Fibroblast of villous mesenchyme (primary cell): ENCODE results near the gene ANO6. TPM values are rescaled to one million over a fixed set of nuclear protein-coding genes. Genes with fewer than 3 reads are reported as not detected.

Experiments used
- DNase-seq: peaks from one replicate; pipeline ENCODE4 v3.0.0-alpha.2; 2010; ENCODE audit warnings: low read depth
- H3K4me3 ChIP-seq: 2 replicates; pipeline ENCODE4 v1.5.1; 2011; ENCODE audit warnings: low read depth, mild to moderate bottlenecking, low read length
- CTCF ChIP-seq: IDR thresholded peaks from 2 replicates; pipeline ENCODE4 v1.5.1; 2012; ENCODE audit warnings: low read depth, mild to moderate bottlenecking, low read length; ENCODE audit not compliant: insufficient read depth
- total RNA-seq: library from RNA; depleted of rRNA; stranded (reverse); fragments of >200 nt; gene quantifications from 2 replicates; pipeline ENCODE4 v1.2.3, GENCODE V29; 2012

The ANO6 gene
- total RNA-seq, 1 donor: 91.5 TPM

GRCh38 chr12:45339035-45339434, 123.1 kb downstream of the ANO6 start:
- no peak for TF ChIP-seq CTCF
- no peak for DNase-seq
- no peak overlapping the region for H3K4me3 ChIP-seq

- no peak overlapping the region for H3K4me3 ChIP-seq
- TF ChIP-seq CTCF: no peak
- DNase-seq: no peak
Measured at GRCh38 chr12:45342171-45342570, 126.3 kb downstream of the ANO6 start.

GRCh38 chr12:45342848-45343247, 127.0 kb downstream of the ANO6 start:
- no peak for DNase-seq
- no peak overlapping the region for H3K4me3 ChIP-seq
- TF ChIP-seq CTCF: no peak

GRCh38 chr12:45343269-45344051, 127.6 kb downstream of the ANO6 start:
- TF ChIP-seq CTCF: no peak
- no peak overlapping the region for H3K4me3 ChIP-seq
- DNase-seq: peak; percentile 33

GRCh38 chr12:45348311-45348710, 132.4 kb downstream of the ANO6 start:
- peak; percentile 37 for DNase-seq
- no peak overlapping the region for H3K4me3 ChIP-seq
- no peak for TF ChIP-seq CTCF

- no peak for TF ChIP-seq CTCF
- DNase-seq: no peak
- no peak overlapping the region for H3K4me3 ChIP-seq
Measured at GRCh38 chr12:45348986-45349385, 133.1 kb downstream of the ANO6 start.

- TF ChIP-seq CTCF: no peak
- peak; percentile 31 for DNase-seq
- H3K4me3 ChIP-seq: no peak overlapping the region
Measured at GRCh38 chr12:45349916-45350315, 134.0 kb downstream of the ANO6 start.
